ENCODE data around the gene ERBB2. TPM values are rescaled to one million over a fixed set of nuclear protein-coding genes. Genes with fewer than 3 reads are reported as not detected.

Gene ERBB2
- total RNA-seq, 1 donor from 2014 or later, result 49.0 TPM

GRCh38 chr17:39663340-39663687, 36.5 kb upstream of the ERBB2 start:
- Mint-ChIP-seq H3K4me3 (ENCODE audit: unreplicated experiment) (no peak overlapping the region), H3K27me3 (ENCODE audit: unreplicated experiment) (peaks cover 16% of the 10 kb centered on the region), H3K4me1 (ENCODE audit: unreplicated experiment) (no peaks in the 10 kb centered on the region), H3K9me3 (ENCODE audit: unreplicated experiment) (no peaks in the 10 kb centered on the region), H3K36me3 (ENCODE audit: low read depth, unreplicated experiment) (peaks cover 7% of the 10 kb centered on the region), H3K27ac (ENCODE audit: unreplicated experiment) (no peak overlapping the region)
- no peak for DNase-seq (ENCODE audit: low spot score)
- no peak for TF ChIP-seq CTCF (IDR thresholded peaks at IDR 0.05; ENCODE audit: unreplicated experiment)

GRCh38 chr17:39663688-39664580, 35.9 kb upstream of the ERBB2 start:
- Mint-ChIP-seq H3K4me3 (ENCODE audit: unreplicated experiment) (no peak overlapping the region), H3K9me3 (ENCODE audit: unreplicated experiment) (no peaks in the 10 kb centered on the region), H3K4me1 (ENCODE audit: unreplicated experiment) (peaks cover 4% of the 10 kb centered on the region), H3K36me3 (ENCODE audit: low read depth, unreplicated experiment) (peaks cover 7% of the 10 kb centered on the region), H3K27me3 (ENCODE audit: unreplicated experiment) (peaks cover 19% of the 10 kb centered on the region), H3K27ac (ENCODE audit: unreplicated experiment) (no peak overlapping the region)
- DNase-seq (ENCODE audit: low spot score), result peak; percentile 33
- no peak for TF ChIP-seq CTCF (IDR thresholded peaks at IDR 0.05; ENCODE audit: unreplicated experiment)

GRCh38 chr17:39664581-39665561, 35.0 kb upstream of the ERBB2 start, which contains the start of gene TCAP:
TCAP (plus strand) TSS chr17:39665349; CDS start chr17:39665360, 11 bp downstream.
- H3K4me3 Mint-ChIP-seq (ENCODE audit: unreplicated experiment), result no peak within 1 kb of the TSS
- H3K4me1 Mint-ChIP-seq (ENCODE audit: unreplicated experiment), result peaks cover 4% of the 10 kb centered on the region
- H3K36me3 Mint-ChIP-seq (ENCODE audit: low read depth, unreplicated experiment), result peaks cover 7% of the 10 kb centered on the region
- no peak for DNase-seq (ENCODE audit: low spot score)
- peaks cover 24% of the 10 kb centered on the region for H3K27me3 Mint-ChIP-seq (ENCODE audit: unreplicated experiment)
- no peaks in the 10 kb centered on the region for H3K9me3 Mint-ChIP-seq (ENCODE audit: unreplicated experiment)
- no peak within 1 kb of the TSS for H3K27ac Mint-ChIP-seq (ENCODE audit: unreplicated experiment)
- no peak for TF ChIP-seq CTCF (IDR thresholded peaks at IDR 0.05; ENCODE audit: unreplicated experiment)

GRCh38 chr17:39665642-39666224, 34.1 kb upstream of the ERBB2 start:
- no peak for DNase-seq (ENCODE audit: low spot score)
- H3K4me1 Mint-ChIP-seq (ENCODE audit: unreplicated experiment), result peaks cover 4% of the 10 kb centered on the region
- H3K9me3 Mint-ChIP-seq (ENCODE audit: unreplicated experiment), result no peaks in the 10 kb centered on the region
- no peak overlapping the region for H3K27ac Mint-ChIP-seq (ENCODE audit: unreplicated experiment)
- H3K27me3 Mint-ChIP-seq (ENCODE audit: unreplicated experiment), result peaks cover 24% of the 10 kb centered on the region
- no peak overlapping the region for H3K4me3 Mint-ChIP-seq (ENCODE audit: unreplicated experiment)
- H3K36me3 Mint-ChIP-seq (ENCODE audit: low read depth, unreplicated experiment), result peaks cover 10% of the 10 kb centered on the region
- TF ChIP-seq CTCF (IDR thresholded peaks at IDR 0.05; ENCODE audit: unreplicated experiment), result no peak

Data from endothelial cell (in vitro differentiated cells).